ENCODE measurements around the gene ANKS1B.
"Not testable (repeated sequence)": the region's sequence is repeated elsewhere in the genome, so short reads cannot be mapped to it uniquely, and the experiment has no call there.

Gene ANKS1B

DNA sequence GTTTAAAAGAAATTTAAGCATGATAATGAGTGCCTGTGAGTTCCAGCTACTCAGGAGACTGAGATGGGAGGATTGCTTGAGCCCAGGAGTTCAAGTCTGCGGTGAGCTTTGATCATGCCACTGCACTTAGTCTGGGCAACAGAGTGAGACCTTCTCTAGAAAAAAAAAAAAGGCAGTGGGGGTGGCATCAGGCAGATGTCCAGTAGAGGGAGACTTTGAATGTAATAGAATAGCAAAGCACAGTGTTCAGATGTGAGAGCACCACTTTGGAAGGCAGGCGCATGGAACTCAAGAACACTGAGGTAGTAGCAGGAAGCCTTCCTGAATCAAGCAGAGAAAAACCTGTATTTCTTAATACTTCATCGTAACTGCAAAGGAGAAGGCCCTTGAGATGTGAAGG is 731.7 kb downstream of the ANKS1B start:
- in situ Hi-C loops (cut with HindIII; ENCODE audit: low pct_ligation_motif_present, low sequenced_read_pairs) = no loop called here
- TF ChIP-seq, protein P1, sequence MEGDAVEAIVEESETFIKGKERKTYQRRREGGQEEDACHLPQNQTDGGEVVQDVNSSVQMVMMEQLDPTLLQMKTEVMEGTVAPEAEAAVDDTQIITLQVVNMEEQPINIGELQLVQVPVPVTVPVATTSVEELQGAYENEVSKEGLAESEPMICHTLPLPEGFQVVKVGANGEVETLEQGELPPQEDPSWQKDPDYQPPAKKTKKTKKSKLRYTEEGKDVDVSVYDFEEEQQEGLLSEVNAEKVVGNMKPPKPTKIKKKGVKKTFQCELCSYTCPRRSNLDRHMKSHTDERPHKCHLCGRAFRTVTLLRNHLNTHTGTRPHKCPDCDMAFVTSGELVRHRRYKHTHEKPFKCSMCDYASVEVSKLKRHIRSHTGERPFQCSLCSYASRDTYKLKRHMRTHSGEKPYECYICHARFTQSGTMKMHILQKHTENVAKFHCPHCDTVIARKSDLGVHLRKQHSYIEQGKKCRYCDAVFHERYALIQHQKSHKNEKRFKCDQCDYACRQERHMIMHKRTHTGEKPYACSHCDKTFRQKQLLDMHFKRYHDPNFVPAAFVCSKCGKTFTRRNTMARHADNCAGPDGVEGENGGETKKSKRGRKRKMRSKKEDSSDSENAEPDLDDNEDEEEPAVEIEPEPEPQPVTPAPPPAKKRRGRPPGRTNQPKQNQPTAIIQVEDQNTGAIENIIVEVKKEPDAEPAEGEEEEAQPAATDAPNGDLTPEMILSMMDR (IDR thresholded peaks at IDR 0.05; ENCODE audit: low read depth, low read length, missing control alignments) = peak; percentile 34
- no peak for DNase-seq
- H3K36me3 ChIP-seq (replicated peaks) = no peaks in the 10 kb centered on the region
- H3K27me3 ChIP-seq (replicated peaks) = no peaks in the 10 kb centered on the region
- no peak overlapping the region for H3K4me3 ChIP-seq (ENCODE audit: low read depth, low read length)
- H3K27ac ChIP-seq = no peak overlapping the region

DNA sequence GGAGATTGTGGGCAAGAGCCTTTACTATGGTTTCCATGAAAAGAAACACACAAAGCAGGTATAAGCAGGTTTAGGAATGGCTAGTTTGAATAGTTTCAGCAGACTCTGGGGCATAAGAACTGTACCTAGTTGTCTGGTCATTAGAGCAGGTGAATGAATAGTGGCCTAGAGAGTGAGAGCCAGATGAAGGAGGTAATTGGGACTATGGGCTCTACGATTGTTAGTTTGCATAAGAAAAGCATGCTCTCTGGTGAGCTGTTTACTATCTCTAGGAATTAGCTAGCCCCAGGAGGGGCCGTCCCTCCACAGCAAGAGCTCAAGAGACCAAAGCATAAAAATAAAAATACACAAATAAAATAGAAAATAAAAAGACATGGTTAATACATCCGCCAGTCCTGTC is 734.6 kb downstream of the ANKS1B start:
- in situ Hi-C loops (cut with HindIII; ENCODE audit: low pct_ligation_motif_present, low sequenced_read_pairs) = no loop called here

DNA sequence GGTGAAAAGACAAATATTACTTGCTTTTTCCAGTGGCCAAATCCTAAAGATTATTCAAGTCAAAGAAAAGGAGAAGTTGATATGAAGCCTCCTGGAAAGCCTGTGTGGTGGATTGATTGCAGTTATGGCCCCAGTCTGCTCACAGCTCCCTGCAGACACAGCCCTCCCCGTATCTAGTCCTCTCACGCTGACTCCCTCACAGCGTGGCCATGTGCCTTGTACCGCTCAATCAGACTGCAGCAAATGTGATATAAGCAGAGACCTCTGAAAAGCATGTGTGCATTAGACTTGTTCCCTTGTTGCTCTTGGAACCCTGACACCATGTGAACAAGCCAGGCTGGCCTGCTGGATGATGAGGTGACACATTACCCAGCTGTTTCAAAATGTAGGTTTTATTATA is 735.2 kb downstream of the ANKS1B start:
- TF ChIP-seq, protein P1 (IDR thresholded peaks at IDR 0.05; ENCODE audit: low read depth, low read length, missing control alignments) = no peak
- in situ Hi-C loops (cut with HindIII; ENCODE audit: low pct_ligation_motif_present, low sequenced_read_pairs) = no loop called here
- H3K4me3 ChIP-seq (ENCODE audit: low read depth, low read length) = no peak overlapping the region
- H3K36me3 ChIP-seq (replicated peaks) = no peaks in the 10 kb centered on the region
- H3K27ac ChIP-seq = no peak overlapping the region
- DNase-seq = no peak
- H3K27me3 ChIP-seq (replicated peaks) = no peaks in the 10 kb centered on the region

More for the DNA sequence above, 734.6 kb downstream of the ANKS1B start:
- TF ChIP-seq, protein P1 (IDR thresholded peaks at IDR 0.05; ENCODE audit: low read depth, low read length, missing control alignments) = no peak
- Histone ChIP-seq H3K27me3 (replicated peaks) (no peaks in the 10 kb centered on the region), H3K27ac (no peak overlapping the region), H3K36me3 (replicated peaks) (no peaks in the 10 kb centered on the region), H3K4me3 (ENCODE audit: low read depth, low read length) (no peak overlapping the region)
- DNase-seq = no peak

DNA sequence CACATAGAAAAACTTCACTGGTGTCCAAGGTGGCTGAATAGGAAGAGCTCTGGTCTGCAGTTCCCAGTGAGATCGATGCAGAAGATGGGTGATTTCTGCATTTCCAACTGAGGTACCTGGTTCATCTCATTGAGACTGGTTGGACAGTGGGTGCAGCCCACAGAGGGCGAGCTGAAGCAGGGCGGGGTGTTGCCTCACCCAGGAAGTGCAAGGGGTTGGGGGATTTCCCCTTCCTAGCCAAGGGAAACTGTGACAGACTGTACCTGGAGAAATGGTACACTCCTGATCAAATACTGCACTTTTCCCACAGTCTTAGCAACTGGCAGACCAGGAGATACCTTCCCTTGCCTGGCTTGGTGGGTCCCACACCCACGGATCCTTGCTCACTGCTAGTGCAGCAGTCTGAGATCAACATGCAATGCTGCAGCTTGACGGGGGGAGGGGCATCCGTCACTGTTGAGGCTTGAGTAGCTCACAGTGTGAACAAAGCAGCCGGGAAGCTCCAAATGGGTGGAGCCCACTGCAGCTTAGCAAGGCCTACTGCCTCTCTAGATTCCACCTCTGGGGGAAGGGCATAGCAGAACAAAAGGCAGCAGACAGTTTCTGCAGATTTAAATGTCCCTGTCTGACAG is 746.7 kb downstream of the ANKS1B start:
- H3K27ac ChIP-seq; H3K36me3 ChIP-seq (replicated peaks); H3K27me3 ChIP-seq (replicated peaks); H3K4me3 ChIP-seq (ENCODE audit: low read depth, low read length); in situ Hi-C loops (cut with HindIII; ENCODE audit: low pct_ligation_motif_present, low sequenced_read_pairs): not testable (repeated sequence)
- DNase-seq = peak; percentile 7

DNA sequence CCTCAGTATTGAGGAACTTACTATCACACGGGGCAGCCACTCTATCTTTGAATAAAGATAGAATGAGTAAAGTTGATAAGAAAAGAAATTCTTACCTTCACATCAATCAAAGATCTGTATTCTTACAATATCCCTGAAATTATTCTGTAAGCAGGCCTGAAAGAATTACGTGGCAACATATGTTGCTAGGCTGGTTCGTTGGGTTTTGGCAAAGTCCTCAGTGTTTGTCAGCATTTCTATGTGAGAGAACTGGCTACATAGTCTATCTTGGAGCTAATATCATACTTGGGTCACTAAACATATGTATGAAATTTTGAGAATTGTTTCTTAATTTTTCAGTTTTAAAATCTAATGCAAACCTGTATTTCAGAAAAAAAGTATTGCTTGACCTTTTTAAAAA is 749.4 kb downstream of the ANKS1B start:
- in situ Hi-C loops (cut with HindIII; ENCODE audit: low pct_ligation_motif_present, low sequenced_read_pairs) = no loop called here
- H3K27ac ChIP-seq = no peak overlapping the region
- DNase-seq = no peak
- H3K27me3 ChIP-seq (replicated peaks) = no peaks in the 10 kb centered on the region
- H3K36me3 ChIP-seq (replicated peaks) = no peaks in the 10 kb centered on the region
- H3K4me3 ChIP-seq (ENCODE audit: low read depth, low read length) = no peak overlapping the region
- TF ChIP-seq, protein P1 (IDR thresholded peaks at IDR 0.05; ENCODE audit: low read depth, low read length, missing control alignments) = no peak

DNA sequence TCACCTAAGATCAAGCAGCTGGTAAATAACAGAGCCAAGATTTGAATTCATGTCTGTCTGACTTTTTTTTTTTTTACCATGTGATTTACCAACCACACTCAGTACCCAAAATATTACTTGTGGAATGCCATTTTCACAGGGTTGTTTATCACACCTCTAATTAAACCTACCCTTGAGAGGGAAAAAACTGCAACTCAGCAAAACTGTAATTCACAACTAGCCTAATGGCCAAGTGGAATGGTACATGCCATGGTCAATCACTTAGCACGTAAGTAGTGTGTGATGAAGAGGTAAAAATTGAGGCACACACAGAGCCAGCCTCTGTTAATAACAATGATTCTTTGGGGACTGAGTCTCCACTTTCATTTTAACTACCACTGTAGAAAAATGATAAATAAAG is 750.0 kb downstream of the ANKS1B start:
- no peak for DNase-seq
- in situ Hi-C loops (cut with HindIII; ENCODE audit: low pct_ligation_motif_present, low sequenced_read_pairs) = no loop called here
- H3K27me3 ChIP-seq (replicated peaks) = no peaks in the 10 kb centered on the region

More for the DNA sequence above, 750.0 kb downstream of the ANKS1B start:
- TF ChIP-seq, protein P1 (IDR thresholded peaks at IDR 0.05; ENCODE audit: low read depth, low read length, missing control alignments) = no peak
- Histone ChIP-seq H3K27ac (no peak overlapping the region), H3K36me3 (replicated peaks) (no peaks in the 10 kb centered on the region), H3K4me3 (ENCODE audit: low read depth, low read length) (no peak overlapping the region)

Data from brain microvascular endothelial cell (primary cell).